ENCODE measurements around the gene TNFRSF12A. TPM values are rescaled to one million over a fixed set of nuclear protein-coding genes. Genes with fewer than 3 reads are reported as not detected.

TNFRSF12A gene
- total and polyA plus RNA-seq, 9 of the 15 experiments (the other 6 are each of a cell fraction or from before 2014, with no cell fraction given), result 0.41 to 61.8 (median 26.5) TPM

- TF ChIP-seq FOXP4 (CRISPR knock-in tag; IDR thresholded peaks at IDR 0.05; ENCODE audit: borderline replicate concordance) (no peak), ZNF282 (CRISPR knock-in tag; IDR thresholded peaks at IDR 0.05) (no peak), ZBTB17 (CRISPR knock-in tag; IDR thresholded peaks at IDR 0.05) (peak; percentile 9; the same call in 1 of the 2 replicates), U2AF1 (optimal IDR thresholded peaks at IDR 0.05; ENCODE audit: low read depth, low read length) (peak; percentile 73), ATF7 (IDR thresholded peaks at IDR 0.05) (peak; percentile 68), RCOR1 (IDR thresholded peaks at IDR 0.05; ENCODE audit: borderline replicate concordance in 1 of 2, low read depth in 2 of 2, low read length in 2 of 2) (0 out of 4 replicates have a peak, but pooled peaks of 1 of the 2 experiments have one; percentile 2), UBTF (IDR thresholded peaks at IDR 0.05; ENCODE audit: borderline replicate concordance in 1 of 2, low read depth in 2 of 2, low read length in 2 of 2) (0 out of 4 replicates have a peak, but pooled peaks of 1 of the 2 experiments have one; percentile 21), ZKSCAN1 (IDR thresholded peaks at IDR 0.05; ENCODE audit: low read depth, low read length) (no peak), ZNF740 (CRISPR knock-in tag; IDR thresholded peaks at IDR 0.05) (peak; percentile 99), ZNF740 (tag; IDR thresholded peaks at IDR 0.05) (peak in 1 of 2 experiments; percentile 94; a peak in 2 of 4 replicates), TFAP4 (CRISPR knock-in tag; IDR thresholded peaks at IDR 0.05; ENCODE audit: borderline replicate concordance) (peak; percentile 64; the same call in 1 of the 2 replicates), KDM4B (IDR thresholded peaks at IDR 0.05; ENCODE audit: borderline replicate concordance in 2 of 2, low read depth in 1 of 2) (peak in 1 of 2 experiments; percentile 44; a peak in 1 of 4 replicates), BHLHE40 (IDR thresholded peaks at IDR 0.05; ENCODE audit: low read length) (peak; percentile 48), MXI1 (IDR thresholded peaks at IDR 0.05; ENCODE audit: low read depth, low read length) (no peak), ZFX (CRISPR knock-in tag; IDR thresholded peaks at IDR 0.05) (peak; percentile 45), SRF (CRISPR knock-in tag; IDR thresholded peaks at IDR 0.05) (0 out of 4 replicates have a peak, but pooled peaks of 1 of the 2 experiments have one; percentile 20), USF1 (CRISPR knock-in tag; IDR thresholded peaks at IDR 0.05) (no peak), ZNF511 (CRISPR knock-in tag; IDR thresholded peaks at IDR 0.05) (no peak; the same call in 1 of the 2 replicates)
Observed at GRCh38 chr16:3059041-3059722, 39.0 kb downstream of the TNFRSF12A start (continued).

Data from K562 (cell line).